Left kidney (tissue), 8 donors: ENCODE measurements around the gene SLC66A3. TPM values are rescaled to one million over a fixed set of nuclear protein-coding genes. Genes with fewer than 3 reads are reported as not detected.

ENCODE experiments used
- DNase-seq: peaks from one replicate; pipeline ENCODE4 v3.0.0-alpha.2; 2013
- long read RNA-seq, 8 donors: transcript quantifications; one replicate each; lab custom pipeline, GENCODE V29; 2026
- polyA plus RNA-seq: library from polyadenylated mRNA; unstranded; fragments of 120-200 nt; gene quantifications from one replicate; pipeline ENCODE4 v1.2.1, GENCODE V29; 2013; ENCODE audit not compliant: insufficient read length

SLC66A3 gene
- polyA plus RNA-seq = 23.3 TPM
- long read RNA-seq, donor 1, transcript PQLC3-201 (7 exons, 1,830 nt) = major isoform, 6 of 9 reads
- long read RNA-seq, donor 1, partial matches to known transcripts = 0 of 9 reads
- long read RNA-seq, donor 1, other reads (novel, unspliced or antisense) = 0 of 9 reads
- long read RNA-seq, donor 2, transcript PQLC3-201 (7 exons, 1,830 nt) = major isoform, 5 of 25 reads
- long read RNA-seq, donor 2, partial matches to known transcripts = 18 of 25 reads
- long read RNA-seq, donor 2, other reads (novel, unspliced or antisense) = 0 of 25 reads
- long read RNA-seq, donor 3, transcript PQLC3-201 (7 exons, 1,830 nt) = major isoform, 6 of 9 reads
- long read RNA-seq, donor 3, partial matches to known transcripts = 0 of 9 reads
- long read RNA-seq, donor 3, other reads (novel, unspliced or antisense) = 0 of 9 reads
- long read RNA-seq, donor 4, partial matches to known transcripts = 0 of 1 reads
- long read RNA-seq, donor 4, other reads (novel, unspliced or antisense) = 0 of 1 reads
- long read RNA-seq, donor 5, transcript PQLC3-201 (7 exons, 1,830 nt) = major isoform, 15 of 20 reads
- long read RNA-seq, donor 5, partial matches to known transcripts = 0 of 20 reads
- long read RNA-seq, donor 5, other reads (novel, unspliced or antisense) = 0 of 20 reads
- long read RNA-seq, donor 6, transcript PQLC3-201 (7 exons, 1,830 nt) = major isoform, 14 of 15 reads
- long read RNA-seq, donor 6, partial matches to known transcripts = 0 of 15 reads
- long read RNA-seq, donor 6, other reads (novel, unspliced or antisense) = 0 of 15 reads
- long read RNA-seq, donor 7, transcript PQLC3-201 (7 exons, 1,830 nt) = major isoform, 11 of 20 reads
- long read RNA-seq, donor 7, transcript PQLC3-204 (6 exons, 1,784 nt) = minor isoform, 6 of 20 reads
- long read RNA-seq, donor 7, partial matches to known transcripts = 0 of 20 reads
- long read RNA-seq, donor 7, other reads (novel, unspliced or antisense) = 0 of 20 reads
- long read RNA-seq, donor 8, partial matches to known transcripts = 0 of 6 reads
- long read RNA-seq, donor 8, other reads (novel, unspliced or antisense) = 0 of 6 reads

- peak; percentile 84 for DNase-seq
Measured at GRCh38 chr2:11155381-11156035, at the start of gene SLC66A3. SLC66A3 (plus strand) TSS chr2:11155467; CDS start chr2:11155547, 80 bp downstream.

GRCh38 chr2:11109002-11109401, 46.3 kb upstream of the SLC66A3 start:
- DNase-seq = no peak

DNA sequence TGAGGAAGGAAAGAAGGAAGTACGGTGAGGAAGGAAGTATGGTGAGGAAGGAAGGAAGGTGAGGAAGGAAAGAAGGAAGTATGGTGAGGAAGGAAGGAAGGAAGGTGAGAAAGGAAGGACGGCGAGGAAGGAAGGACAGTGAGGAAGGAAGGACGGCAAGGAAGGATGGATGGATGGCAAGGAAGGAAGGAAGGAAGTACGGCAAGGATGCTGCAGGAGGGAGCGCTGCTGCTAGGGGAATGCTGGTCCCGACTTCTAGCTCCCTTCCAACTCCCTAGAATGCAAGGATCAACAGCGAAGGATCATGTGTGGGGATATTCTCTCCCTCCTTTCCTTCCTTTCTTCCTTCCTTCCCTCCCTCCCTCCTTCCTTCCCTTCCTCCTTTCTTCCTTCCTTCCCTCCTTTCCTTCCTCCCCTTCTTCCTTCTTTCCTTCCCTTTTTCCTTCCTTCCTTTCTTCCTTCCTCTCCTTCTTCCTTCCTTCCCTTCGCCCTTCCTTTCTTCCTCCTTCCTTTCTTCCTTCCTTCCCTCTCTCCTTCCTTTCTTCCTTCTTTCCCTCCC, 42.3 kb upstream of the SLC66A3 start:
- no peak for DNase-seq

GRCh38 chr2:11117776-11118175, 37.5 kb upstream of the SLC66A3 start:
- no peak for DNase-seq

GRCh38 chr2:11118761-11119160, 36.5 kb upstream of the SLC66A3 start:
- DNase-seq = no peak

GRCh38 chr2:11121099-11121822, 34.0 kb upstream of the SLC66A3 start:
- DNase-seq = no peak

DNA sequence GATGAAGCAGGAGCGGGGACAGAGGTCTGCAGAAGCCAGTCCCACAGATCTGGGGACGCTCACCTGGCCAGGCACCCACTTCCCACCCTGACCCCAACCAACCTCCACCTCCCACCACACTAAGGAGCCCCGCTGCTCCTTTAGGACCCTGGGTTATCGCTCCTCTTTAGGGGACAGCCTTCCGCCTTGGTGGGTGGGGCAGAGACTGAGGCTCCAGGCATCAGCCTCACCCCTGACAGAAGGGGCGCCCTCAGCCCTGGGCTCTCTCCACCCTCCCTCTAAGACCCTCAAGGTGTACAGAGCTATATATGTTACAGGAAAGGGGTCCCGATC, 33.5 kb upstream of the SLC66A3 start:
- no peak for DNase-seq

- no peak for DNase-seq
Measured at GRCh38 chr2:11122380-11122779, 32.9 kb upstream of the SLC66A3 start.

DNA sequence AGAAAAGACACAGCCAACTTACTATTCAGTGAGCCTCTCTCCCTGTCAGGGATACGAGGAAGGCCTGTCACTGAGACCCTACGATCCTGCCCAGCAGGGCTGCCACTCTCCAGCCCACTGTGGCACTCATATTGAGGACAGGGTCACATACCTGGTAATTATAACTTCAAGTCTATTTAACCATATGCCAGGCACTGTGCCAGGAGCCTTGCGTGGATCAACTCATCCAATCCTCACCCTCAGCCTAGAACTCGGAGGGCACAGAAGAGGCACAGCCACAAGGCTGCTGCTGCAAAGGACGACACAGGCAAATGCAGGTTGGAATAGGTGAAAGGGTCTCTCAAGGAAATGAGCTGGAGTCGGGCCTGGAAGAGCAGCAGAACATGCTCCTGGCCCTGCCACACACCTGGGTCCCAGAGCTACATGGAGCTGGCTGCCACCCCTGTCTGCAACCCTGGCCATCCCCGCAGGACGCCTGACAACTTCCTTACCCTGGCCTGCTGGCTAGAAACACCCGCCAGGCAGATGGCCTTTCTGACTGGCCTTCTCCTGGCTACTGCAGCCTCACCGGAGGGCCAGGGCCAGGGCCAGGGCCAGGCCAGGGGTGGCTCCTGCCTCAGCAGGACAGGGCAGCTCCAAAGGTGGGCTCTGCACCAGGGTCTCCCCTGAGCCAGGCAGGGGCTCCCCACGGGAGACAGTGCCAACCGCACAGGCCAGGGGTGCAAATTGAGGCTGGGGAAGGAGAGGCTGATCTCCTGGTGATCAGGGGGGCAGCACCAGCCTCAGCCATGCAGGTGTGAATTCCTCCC, 32.1 kb upstream of the SLC66A3 start:
- no peak for DNase-seq

GRCh38 chr2:11123856-11124759, 31.2 kb upstream of the SLC66A3 start:
- DNase-seq = peak; percentile 33

DNA sequence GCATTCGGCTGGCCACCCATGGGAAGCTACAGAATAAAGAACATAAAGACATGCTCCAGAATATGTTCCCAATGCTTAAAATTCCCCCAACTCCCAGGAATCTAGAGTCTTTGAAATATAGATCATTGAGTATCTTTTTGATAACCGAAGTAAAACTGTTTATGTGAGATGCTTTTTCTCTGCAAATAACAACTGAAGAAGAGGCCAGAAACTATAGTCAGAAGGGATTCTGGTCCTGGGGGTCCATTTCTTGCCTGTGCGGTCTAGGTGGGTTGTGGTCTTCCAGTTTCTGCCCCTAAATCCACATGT, 30.6 kb upstream of the SLC66A3 start:
- DNase-seq = no peak

DNA sequence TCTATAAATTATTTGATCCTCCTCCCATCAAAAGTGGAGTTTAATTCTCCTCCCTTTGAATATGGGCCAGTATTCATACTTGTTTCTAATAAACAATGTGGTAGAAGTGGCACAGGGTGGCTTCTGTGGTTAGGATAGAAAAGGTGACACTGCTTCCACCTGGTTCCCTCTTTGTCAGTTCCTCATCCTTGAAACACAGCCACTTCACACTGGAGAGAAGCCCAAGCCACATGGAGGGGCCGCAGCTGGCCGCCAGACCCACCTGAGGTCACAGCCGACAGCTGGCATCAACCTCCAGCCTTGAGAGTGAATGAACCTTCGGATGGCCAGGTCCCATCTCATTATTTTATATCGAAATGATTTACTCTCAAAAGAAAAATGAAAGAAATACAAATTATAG, 27.5 kb upstream of the SLC66A3 start:
- DNase-seq = no peak

DNA sequence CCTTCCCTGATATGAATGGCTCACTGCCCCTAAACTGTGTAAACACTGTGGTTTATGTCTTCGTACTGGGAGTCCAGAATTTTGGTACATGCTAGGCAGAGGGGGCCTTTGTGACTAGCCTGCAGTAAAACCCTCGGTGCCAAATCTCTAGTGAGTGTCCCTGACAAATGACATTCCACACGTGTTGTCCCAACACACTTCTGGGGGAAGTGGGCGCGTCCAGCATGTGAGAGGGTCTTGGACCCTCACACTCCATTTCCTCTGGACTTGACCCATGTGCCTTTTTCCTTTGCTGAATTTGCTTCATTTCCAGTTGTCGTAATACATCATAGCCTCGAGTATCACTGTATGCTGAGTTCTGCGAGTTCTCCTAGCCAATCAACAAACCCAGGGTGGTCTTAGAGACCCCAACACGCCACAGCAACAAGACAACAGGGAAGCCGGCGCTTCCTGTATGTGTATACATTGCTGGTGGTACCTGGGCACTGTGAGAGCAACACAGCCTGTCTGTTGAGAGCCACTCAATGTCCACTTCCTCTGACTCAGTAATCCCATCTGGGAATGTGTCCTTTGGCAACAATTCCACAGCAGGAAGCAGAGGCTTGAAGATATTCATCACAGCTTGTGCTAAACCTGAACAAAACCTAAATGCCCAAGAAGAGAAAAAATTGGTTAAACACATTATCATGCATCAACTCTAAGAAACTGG, 26.9 kb upstream of the SLC66A3 start:
- DNase-seq = no peak

GRCh38 chr2:11129598-11130449, 25.4 kb upstream of the SLC66A3 start:
- DNase-seq = peak; percentile 86

GRCh38 chr2:11131166-11131920, 23.9 kb upstream of the SLC66A3 start:
- no peak for DNase-seq

DNA sequence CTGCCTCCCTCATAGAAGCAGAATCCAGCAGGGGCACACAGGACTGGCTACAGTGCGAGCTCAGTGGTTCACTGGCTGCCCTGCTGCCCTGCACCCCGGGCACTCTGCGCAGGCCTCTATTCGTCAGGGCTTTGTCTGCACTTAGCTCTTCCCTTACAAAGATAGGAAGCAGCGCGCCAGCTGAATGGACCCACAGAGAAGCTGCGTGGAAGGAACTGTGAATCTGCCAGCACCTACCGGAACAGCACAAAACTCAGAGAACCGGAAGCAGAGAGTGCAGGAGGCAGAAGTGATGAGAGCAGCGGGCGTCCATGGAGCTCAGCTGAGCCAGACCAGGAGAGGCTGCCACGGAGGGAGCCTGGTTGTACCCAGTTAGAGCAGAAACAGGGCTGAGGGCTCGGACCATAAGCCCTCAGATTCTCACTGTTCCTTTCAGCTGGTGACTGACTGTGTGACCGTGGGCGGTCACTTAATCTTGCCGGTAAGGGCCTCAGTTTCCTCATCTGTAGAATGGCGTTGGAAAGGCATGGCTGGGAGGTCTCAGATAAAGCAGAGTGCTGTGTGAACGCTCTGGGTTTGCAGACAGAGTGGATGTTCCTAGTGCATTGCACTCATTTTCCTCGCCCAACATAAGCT, 23.1 kb upstream of the SLC66A3 start:
- DNase-seq = no peak
